Rectal smooth muscle tissue (tissue), 1 donor: Measurements from ENCODE around the gene BCL2L14.
"Not testable (repeated sequence)": the region's sequence is repeated elsewhere in the genome, so short reads cannot be mapped to it uniquely, and the experiment has no call there.

ENCODE experiments used
- H3K27ac ChIP-seq: one replicate; pipeline ENCODE4 v1.7.0; 2013; ENCODE audit warnings: low read depth, low read length, inconsistent platforms
- H3K27me3 ChIP-seq: one replicate; pipeline ENCODE4 v1.7.0; 2013; ENCODE audit warnings: low read length; ENCODE audit not compliant: control insufficient read depth, insufficient read depth
- H3K36me3 ChIP-seq: one replicate; pipeline ENCODE4 v1.7.0; 2013; ENCODE audit warnings: low read length; ENCODE audit not compliant: control insufficient read depth, insufficient read depth
- H3K4me1 ChIP-seq: one replicate; pipeline ENCODE4 v1.7.0; 2013; ENCODE audit warnings: low read length; ENCODE audit not compliant: control insufficient read depth, insufficient read depth
- H3K4me3 ChIP-seq: one replicate; pipeline ENCODE4 v1.7.0; 2013; ENCODE audit warnings: low read length
- H3K9ac ChIP-seq: one replicate; pipeline ENCODE4 v1.7.0; 2013; ENCODE audit warnings: low read length

Gene BCL2L14

GRCh38 chr12:12126551-12126950 lies 55.8 kb downstream of the BCL2L14 start:
- H3K4me3 ChIP-seq, result no peak overlapping the region
- peaks cover 3% of the 10 kb centered on the region for H3K36me3 ChIP-seq
- H3K27me3 ChIP-seq, result no peaks in the 10 kb centered on the region
- H3K9ac ChIP-seq, result no peak overlapping the region
- H3K4me1 ChIP-seq, result no peaks in the 10 kb centered on the region
- no peak overlapping the region for H3K27ac ChIP-seq

DNA sequence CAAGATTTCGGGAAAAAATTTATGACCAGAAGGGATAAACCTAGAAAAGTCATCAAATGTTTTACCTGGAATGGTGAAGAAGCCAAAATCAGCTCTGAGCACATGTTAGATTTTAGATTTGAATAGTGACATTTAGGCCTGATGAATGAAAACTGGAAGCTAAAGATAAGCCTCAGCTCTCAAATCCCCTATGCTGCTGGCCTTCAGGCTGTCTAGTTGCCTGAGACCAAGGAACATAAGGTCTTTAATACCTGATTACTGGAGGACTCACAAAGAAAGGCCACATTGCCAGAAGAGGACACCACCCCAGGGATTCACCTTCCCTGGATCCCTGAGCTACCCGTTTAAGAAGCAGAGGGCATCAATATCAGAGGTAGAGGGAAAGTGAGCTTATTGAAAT lies 56.6 kb downstream of the BCL2L14 start:
- H3K4me1 ChIP-seq, result no peaks in the 10 kb centered on the region
- no peak overlapping the region for H3K27ac ChIP-seq
- H3K27me3 ChIP-seq, result no peaks in the 10 kb centered on the region
- H3K36me3 ChIP-seq, result peaks cover 7% of the 10 kb centered on the region
- H3K4me3 ChIP-seq, result no peak overlapping the region
- H3K9ac ChIP-seq, result no peak overlapping the region

GRCh38 chr12:12128670-12129069 lies 57.9 kb downstream of the BCL2L14 start:
- Histone ChIP-seq H3K27ac (no peak overlapping the region), H3K27me3 (no peaks in the 10 kb centered on the region), H3K36me3 (peaks cover 7% of the 10 kb centered on the region), H3K9ac (no peak overlapping the region), H3K4me1 (no peaks in the 10 kb centered on the region), H3K4me3 (no peak overlapping the region)

GRCh38 chr12:12133259-12133658 lies 62.5 kb downstream of the BCL2L14 start:
- H3K27me3 ChIP-seq, result no peaks in the 10 kb centered on the region
- H3K4me1 ChIP-seq, result no peaks in the 10 kb centered on the region
- no peak overlapping the region for H3K27ac ChIP-seq
- H3K9ac ChIP-seq, result no peak overlapping the region
- H3K4me3 ChIP-seq, result no peak overlapping the region
- H3K36me3 ChIP-seq, result peaks cover 3% of the 10 kb centered on the region

- peaks cover 3% of the 10 kb centered on the region for H3K36me3 ChIP-seq
Observed at GRCh38 chr12:12133785-12134184, 63.0 kb downstream of the BCL2L14 start.

GRCh38 chr12:12138203-12139154 lies 67.7 kb downstream of the BCL2L14 start:
- Histone ChIP-seq H3K27me3 (no peaks in the 10 kb centered on the region), H3K36me3 (no peaks in the 10 kb centered on the region), H3K4me1 (no peaks in the 10 kb centered on the region), H3K9ac (no peak overlapping the region), H3K4me3 (no peak overlapping the region), H3K27ac (no peak overlapping the region)

More at GRCh38 chr12:12133785-12134184, 63.0 kb downstream of the BCL2L14 start:
- H3K4me3 ChIP-seq, result no peak overlapping the region
- H3K27me3 ChIP-seq, result no peaks in the 10 kb centered on the region
- H3K4me1 ChIP-seq, result no peaks in the 10 kb centered on the region
- no peak overlapping the region for H3K27ac ChIP-seq
- H3K9ac ChIP-seq, result no peak overlapping the region

- Histone ChIP-seq H3K27me3 (no peaks in the 10 kb centered on the region), H3K27ac (no peak overlapping the region), H3K9ac (no peak overlapping the region), H3K36me3 (no peaks in the 10 kb centered on the region), H3K4me1 (no peaks in the 10 kb centered on the region), H3K4me3 (no peak overlapping the region)
Observed at GRCh38 chr12:12141000-12141399, 70.3 kb downstream of the BCL2L14 start.

- H3K4me3 ChIP-seq, H3K27ac ChIP-seq, H3K4me1 ChIP-seq, H3K9ac ChIP-seq, H3K27me3 ChIP-seq, H3K36me3 ChIP-seq: not testable (repeated sequence)
Observed at GRCh38 chr12:12144531-12144930, 73.8 kb downstream of the BCL2L14 start.

- H3K36me3 ChIP-seq, result no peaks in the 10 kb centered on the region
- H3K4me1 ChIP-seq, result no peaks in the 10 kb centered on the region
- H3K9ac ChIP-seq, result no peak overlapping the region
- no peaks in the 10 kb centered on the region for H3K27me3 ChIP-seq
- no peak overlapping the region for H3K27ac ChIP-seq
- no peak overlapping the region for H3K4me3 ChIP-seq
Observed at GRCh38 chr12:12147111-12147510, 76.4 kb downstream of the BCL2L14 start.
